Activated CD8-positive, alpha-beta memory T cell treated with anti-CD3 and anti-CD28 coated beads for 48 hours (primary cell): ENCODE measurements around the gene CYP27C1.

Experiments
- DNase-seq, 3 experiments: peaks; one replicate each; pipeline ENCODE4 v3.0.0-alpha.2; 2020; ENCODE audit warnings: low read depth in 2 of 3, low spot score in 2 of 3

CYP27C1 gene

DNA sequence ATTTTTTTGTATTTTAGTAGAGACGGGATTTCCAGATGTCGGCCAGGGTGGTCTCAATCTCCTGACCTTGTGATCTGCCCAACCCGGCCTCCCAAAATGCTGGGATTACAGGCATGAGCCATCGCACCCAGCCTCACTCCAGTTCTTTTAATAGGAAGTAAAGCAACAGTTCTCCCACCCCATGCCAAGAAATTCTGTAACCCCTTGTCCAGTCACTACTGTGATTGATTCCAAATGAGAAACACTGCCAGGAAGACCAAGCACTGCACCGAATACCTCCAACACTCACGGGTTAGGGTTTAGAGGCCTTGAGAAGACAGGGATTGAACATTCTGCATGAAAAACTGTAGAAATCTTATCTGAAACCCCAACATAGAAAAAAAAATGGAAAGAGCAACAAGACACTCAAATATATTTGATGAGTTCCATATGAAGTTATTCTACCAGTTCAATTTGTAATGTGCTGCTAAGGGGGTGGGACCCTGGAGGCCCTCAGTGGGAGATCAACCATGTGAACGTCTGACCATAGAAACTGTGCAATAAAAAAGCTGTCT lies 65.0 kb downstream of the CYP27C1 start:
- no peak for DNase-seq

- DNase-seq, result no peak
These were observed 65.7 kb downstream of the CYP27C1 start for GRCh38 chr2:127154396-127154795.

DNA sequence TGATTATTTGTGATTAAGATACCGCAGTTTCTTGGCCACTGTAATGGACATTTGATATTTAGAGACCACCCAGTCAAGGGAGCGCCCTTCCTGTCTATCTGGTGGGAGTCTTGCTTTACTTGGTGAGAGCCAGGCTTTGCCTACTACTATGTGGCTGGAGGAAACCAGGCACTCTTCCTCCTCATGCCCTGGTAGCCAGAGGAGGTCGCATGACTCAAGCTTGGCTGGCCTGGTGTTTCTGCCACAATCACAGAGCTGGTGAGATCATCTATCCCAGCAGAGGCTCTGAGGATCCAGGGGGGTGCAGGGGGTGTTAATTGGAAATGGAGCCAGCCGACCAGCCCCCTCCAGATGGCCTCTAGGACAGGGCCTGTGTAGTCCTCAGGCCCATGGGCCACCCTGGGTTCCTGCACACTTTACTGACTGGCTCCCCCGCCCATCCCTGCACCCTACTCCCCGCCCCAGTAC lies 66.4 kb downstream of the CYP27C1 start:
- no peak for DNase-seq

DNA sequence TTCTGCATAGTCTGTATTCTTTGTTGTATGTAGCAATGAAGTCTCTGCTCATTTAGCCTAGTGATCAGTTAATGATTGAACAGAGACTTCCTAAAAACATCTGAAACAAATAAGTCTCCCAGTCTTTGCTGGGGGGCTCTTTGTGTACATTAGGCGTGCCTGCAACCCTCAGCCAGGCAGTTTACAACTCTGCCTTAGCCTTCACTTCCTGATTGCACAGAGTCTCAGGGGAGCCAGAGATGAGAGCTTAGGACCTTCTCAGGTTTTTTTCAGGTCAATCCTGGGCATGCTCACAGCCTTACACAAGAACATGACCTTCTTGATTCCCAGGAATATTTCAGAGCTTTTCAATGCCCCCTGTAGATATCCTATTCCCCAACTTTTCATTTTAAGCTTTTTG lies 69.1 kb downstream of the CYP27C1 start:
- no peak for DNase-seq

DNA sequence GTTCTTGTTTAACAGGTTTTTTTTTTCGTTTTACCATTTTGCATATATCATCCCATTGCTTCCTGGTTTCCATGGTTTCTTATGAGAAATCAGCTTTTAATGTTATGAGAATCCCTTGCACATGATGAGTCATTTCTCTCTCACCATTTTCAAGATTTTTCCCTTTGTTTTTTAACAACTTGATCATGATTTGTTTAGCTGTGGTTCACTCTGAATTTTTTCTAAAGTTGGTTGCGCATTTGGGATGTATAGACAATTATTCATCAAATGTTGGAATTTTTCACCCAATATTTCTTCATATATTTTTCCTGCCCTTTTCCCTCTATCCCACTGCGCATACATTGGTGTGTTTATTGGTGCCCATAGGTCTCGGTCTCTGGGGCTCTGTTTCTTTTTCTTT lies 70.7 kb downstream of the CYP27C1 start:
- no peak for DNase-seq

GRCh38 chr2:127146820-127147502 lies 73.1 kb downstream of the CYP27C1 start:
- DNase-seq, result no peak

GRCh38 chr2:127146071-127146725 lies 73.9 kb downstream of the CYP27C1 start:
- no peak for DNase-seq

DNA sequence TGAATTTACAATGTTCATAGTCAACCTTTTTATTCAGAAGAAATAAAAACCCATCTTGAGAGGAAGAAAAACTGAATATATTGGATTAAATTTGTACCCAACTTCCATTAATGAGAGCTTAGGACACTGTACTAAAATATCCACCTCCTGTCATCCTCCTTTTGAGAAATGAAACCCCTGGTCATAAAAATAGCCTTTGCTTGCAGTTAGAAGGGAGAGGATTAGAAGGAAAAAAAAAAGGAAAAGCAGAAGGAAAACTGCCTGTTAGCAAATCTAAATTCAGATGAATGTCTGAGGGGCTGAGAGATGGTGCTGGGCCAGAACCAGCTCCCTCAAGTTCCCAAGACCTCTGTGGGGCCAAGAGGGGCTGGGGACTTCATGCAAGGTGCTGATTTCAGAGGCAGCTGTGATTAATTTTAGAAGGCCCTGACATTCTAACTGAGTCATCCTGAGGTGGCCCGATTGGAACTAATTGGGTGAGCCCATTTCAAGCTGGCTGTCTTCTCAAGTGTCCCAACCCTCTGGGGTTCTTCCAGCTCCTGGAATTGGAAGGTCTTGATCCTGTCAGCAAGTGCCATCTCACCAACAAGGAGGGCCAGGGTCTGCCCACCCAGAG lies 74.7 kb downstream of the CYP27C1 start:
- DNase-seq, result no peak

- no peak for DNase-seq
These were observed 76.0 kb downstream of the CYP27C1 start for GRCh38 chr2:127143841-127144782.

DNA sequence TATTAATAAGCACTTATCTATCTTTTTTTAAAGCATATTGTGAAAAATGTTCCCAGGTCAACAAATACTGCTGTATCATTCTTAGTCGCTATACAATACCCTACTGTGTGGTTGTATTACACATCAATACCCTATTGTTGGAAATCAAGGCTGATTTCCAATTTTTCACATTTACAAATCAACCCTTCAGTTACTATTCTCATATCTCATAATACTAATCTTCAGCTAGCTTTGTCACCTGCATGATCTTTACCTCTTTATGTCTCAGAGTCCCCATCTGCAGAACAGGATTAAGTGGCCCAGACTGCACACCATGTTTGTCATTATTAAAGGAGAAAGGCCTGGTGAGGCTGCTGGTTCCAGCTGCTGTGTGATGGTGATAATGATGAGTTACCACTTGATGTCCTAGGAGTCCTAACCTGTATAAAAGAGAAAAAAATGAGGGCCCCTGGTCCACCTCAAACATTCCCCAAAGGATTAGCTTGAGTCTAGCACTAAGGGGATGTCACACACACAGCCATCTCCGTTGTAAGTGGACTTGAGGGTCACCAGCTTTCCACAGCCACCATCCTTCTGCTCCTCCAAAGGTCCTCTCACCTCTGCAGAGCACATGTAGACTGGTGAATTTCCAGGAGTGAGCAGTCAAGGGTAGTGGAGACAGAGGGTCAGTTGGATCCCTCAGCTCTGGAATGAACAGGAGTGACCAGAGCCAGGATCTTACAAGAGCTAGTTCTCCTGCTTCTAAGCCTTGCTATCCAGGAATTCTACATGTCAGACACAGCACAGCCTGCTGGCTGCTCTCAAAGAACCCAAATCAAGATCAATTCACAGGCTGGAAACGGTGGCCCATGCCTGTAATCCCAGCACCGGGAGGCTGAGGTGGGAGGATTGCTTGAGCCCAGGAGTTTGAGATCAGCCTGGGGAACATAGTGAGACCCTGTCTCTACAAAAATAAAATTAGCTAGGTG lies 77.2 kb downstream of the CYP27C1 start:
- no peak for DNase-seq

- DNase-seq, result no peak
These were observed 79.6 kb downstream of the CYP27C1 start for GRCh38 chr2:127140538-127140937.

DNA sequence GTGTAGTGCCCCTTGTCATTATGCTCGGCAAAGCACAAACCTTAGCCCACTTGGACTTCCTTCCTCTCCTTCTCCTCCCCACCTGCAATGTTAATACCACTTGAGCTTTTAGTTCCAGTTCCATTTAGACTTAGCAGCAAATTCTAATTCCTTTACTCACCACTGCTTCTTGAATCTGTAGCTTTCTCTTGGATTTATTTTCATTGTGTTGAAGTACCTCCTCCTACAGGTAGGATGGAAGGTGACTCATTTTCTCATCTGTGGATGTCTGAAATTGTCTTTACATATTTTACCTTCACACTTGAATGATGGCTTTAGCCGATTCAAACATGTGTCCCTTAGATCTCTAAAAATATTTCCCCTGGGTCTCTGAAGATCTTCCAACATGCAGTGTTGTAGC lies 80.3 kb downstream of the CYP27C1 start:
- DNase-seq, result no peak

DNA sequence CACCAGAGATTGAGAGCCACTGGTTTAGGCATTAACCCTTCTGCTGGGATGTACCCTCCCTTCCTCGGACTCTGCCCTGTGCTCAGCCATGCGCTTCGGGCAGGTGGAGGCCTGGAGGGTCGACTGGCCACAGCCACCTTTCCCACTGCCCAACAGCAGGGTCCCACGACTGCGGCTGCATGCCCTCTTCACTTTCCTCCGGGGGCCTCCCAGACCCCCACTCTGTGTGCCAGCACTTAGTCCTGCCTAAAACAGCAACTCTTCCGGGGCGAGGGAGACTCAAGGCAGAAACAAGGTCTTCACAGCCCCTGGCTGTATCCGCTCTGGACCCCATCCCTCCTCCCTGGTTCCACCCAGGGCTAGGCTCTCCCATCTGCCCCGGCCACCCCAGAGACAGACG lies 81.8 kb downstream of the CYP27C1 start:
- no peak for DNase-seq

DNA sequence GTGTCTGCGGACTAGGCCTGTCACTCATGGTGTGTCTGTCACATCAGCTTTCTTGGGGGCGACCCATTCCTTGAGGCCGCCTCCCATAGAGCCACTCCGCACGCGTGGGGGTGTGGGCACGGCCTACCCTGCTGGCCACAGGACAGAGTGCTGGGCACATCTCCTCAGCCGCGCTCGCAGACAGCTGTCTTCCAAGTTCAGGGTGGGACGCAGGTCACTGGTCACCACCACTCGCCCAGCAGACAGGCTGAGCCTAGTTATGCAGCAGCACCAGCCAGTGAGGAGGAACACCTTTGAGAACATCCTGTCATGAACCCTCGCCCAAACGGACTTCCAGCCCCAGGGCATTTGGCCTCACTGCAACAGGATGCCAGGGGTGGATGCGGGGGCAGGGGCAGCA lies 82.4 kb downstream of the CYP27C1 start:
- no peak for DNase-seq

DNA sequence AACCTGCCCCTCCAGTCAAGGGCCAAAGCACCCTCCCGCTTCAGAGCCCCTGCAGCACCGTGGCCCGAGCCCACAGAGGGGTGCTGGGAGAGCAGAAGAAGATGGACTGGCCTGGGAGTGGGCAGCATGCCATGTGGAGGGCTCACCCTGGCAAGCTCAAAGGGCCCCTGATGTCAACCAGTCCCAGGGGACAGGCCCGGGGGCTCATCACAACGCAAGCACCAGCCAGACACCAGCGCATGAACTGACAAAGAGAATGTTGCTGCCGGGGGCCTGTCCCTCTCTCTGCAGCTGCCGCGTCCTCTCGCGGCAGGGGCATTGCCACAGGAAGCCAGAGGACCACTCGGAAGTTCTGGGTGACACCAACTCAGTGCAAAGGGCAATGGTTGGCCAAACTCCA lies 82.9 kb downstream of the CYP27C1 start:
- no peak for DNase-seq

GRCh38 chr2:127134833-127135830 lies 85.0 kb downstream of the CYP27C1 start:
- no peak for DNase-seq

DNA sequence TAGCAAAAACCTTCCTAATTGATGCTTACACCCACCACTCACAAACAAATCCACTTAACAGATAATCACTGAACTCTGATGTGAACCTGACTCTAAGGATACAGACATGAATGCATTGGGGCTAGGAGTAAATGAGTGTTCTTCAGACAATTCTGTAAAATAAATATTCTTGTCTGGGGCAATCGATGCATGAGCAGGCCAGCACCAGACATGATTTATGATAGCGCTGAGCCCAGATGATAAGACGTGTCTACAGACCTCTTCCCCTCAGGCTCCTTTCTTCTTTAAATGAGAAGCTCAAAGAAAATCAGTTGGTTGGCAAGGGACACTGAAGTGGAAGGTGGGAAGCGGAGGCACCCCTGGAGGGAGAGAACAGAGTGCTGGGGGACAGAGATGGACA lies 85.9 kb downstream of the CYP27C1 start:
- DNase-seq, result no peak
